ENCODE results near the gene TADA1. TPM values are rescaled to one million over a fixed set of nuclear protein-coding genes. Genes with fewer than 3 reads are reported as not detected.

The TADA1 gene
- total RNA-seq, 3 donors from 2014 or later (not counting 1 experiment from before 2014, with no cell fraction given) = 11.7 to 13.7 (median 12.5) TPM

GRCh38 chr1:166915042-166915441, 39.0 kb upstream of the TADA1 start:
- H3K9me3 Mint-ChIP-seq = no peaks in the 10 kb centered on the region
- DNase-seq (no peak), ATAC-seq (no peak)
- intact Hi-C loops (cut with micrococcal nuclease) = no loop called here
- peaks cover 8 to 9% of the 10 kb centered on the region in 2 donors for H3K4me1 Mint-ChIP-seq
- H3K27ac Mint-ChIP-seq = no peak overlapping the region
- H3K36me3 Mint-ChIP-seq = no peaks in the 10 kb centered on the region
- H3K36me3 ChIP-seq (ENCODE audit: control insufficient read depth, insufficient read depth, low read length) = no peaks in the 10 kb centered on the region
- TF ChIP-seq, protein P1, sequence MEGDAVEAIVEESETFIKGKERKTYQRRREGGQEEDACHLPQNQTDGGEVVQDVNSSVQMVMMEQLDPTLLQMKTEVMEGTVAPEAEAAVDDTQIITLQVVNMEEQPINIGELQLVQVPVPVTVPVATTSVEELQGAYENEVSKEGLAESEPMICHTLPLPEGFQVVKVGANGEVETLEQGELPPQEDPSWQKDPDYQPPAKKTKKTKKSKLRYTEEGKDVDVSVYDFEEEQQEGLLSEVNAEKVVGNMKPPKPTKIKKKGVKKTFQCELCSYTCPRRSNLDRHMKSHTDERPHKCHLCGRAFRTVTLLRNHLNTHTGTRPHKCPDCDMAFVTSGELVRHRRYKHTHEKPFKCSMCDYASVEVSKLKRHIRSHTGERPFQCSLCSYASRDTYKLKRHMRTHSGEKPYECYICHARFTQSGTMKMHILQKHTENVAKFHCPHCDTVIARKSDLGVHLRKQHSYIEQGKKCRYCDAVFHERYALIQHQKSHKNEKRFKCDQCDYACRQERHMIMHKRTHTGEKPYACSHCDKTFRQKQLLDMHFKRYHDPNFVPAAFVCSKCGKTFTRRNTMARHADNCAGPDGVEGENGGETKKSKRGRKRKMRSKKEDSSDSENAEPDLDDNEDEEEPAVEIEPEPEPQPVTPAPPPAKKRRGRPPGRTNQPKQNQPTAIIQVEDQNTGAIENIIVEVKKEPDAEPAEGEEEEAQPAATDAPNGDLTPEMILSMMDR (IDR thresholded peaks at IDR 0.05) = no peak
- no peak overlapping the region for H3K27ac ChIP-seq (ENCODE audit: low read length)
- H3K27me3 ChIP-seq (ENCODE audit: control insufficient read depth, insufficient read depth, low read length) = peaks cover 1% of the 10 kb centered on the region
- no peak overlapping the region for H3K4me3 ChIP-seq (ENCODE audit: low read length)
- WGBS (ENCODE audit: insufficient coverage) = 86% methylated on average over 1 of the region's 1 CpG
- no peak overlapping the region for H3K4me3 Mint-ChIP-seq
- no peaks in the 10 kb centered on the region for H3K9me3 ChIP-seq (ENCODE audit: control insufficient read depth, insufficient read depth, low read length)
- H3K4me1 ChIP-seq (ENCODE audit: control insufficient read depth, insufficient read depth, low read length) = no peaks in the 10 kb centered on the region
- peaks cover 9 to 15% of the 10 kb centered on the region in 2 donors for H3K27me3 Mint-ChIP-seq (ENCODE audit: low read depth in 2 of 2)

- H3K36me3 Mint-ChIP-seq = no peaks in the 10 kb centered on the region
- H3K27ac ChIP-seq (ENCODE audit: low read length) = no peak overlapping the region
- 93% methylated on average over 2 of the region's 3 CpGs for WGBS (ENCODE audit: insufficient coverage)
- H3K4me3 Mint-ChIP-seq = no peak overlapping the region
- no peaks in the 10 kb centered on the region for H3K9me3 Mint-ChIP-seq
- no peak overlapping the region for H3K4me3 ChIP-seq (ENCODE audit: low read length)
- intact Hi-C loops (cut with micrococcal nuclease) = loop anchor here (5.0 kb wide), 1 partner anchor 213 kb away; no protein-coding TSS in a partner anchor
- ATAC-seq (no peak), DNase-seq (no peak)
- H3K27ac Mint-ChIP-seq = no peak overlapping the region
- TF ChIP-seq, protein P1 (IDR thresholded peaks at IDR 0.05) = no peak
- no peaks in the 10 kb centered on the region for H3K4me1 ChIP-seq (ENCODE audit: control insufficient read depth, insufficient read depth, low read length)
- peaks cover 8 to 9% of the 10 kb centered on the region in 2 donors for H3K27me3 Mint-ChIP-seq (ENCODE audit: low read depth in 2 of 2)
- no peaks in the 10 kb centered on the region for H3K36me3 ChIP-seq (ENCODE audit: control insufficient read depth, insufficient read depth, low read length)
- no peaks in the 10 kb centered on the region for H3K27me3 ChIP-seq (ENCODE audit: control insufficient read depth, insufficient read depth, low read length)
- peaks cover 8 to 9% of the 10 kb centered on the region in 2 donors for H3K4me1 Mint-ChIP-seq
- H3K9me3 ChIP-seq (ENCODE audit: control insufficient read depth, insufficient read depth, low read length) = no peaks in the 10 kb centered on the region
Observed at GRCh38 chr1:166914111-166914510, 38.0 kb upstream of the TADA1 start.

GRCh38 chr1:166911624-166912023, 35.6 kb upstream of the TADA1 start:
- H3K36me3 Mint-ChIP-seq = no peaks in the 10 kb centered on the region
- Histone ChIP-seq H3K36me3 (ENCODE audit: control insufficient read depth, insufficient read depth, low read length) (no peaks in the 10 kb centered on the region), H3K27ac (ENCODE audit: low read length) (no peak overlapping the region), H3K27me3 (ENCODE audit: control insufficient read depth, insufficient read depth, low read length) (no peaks in the 10 kb centered on the region), H3K4me1 (ENCODE audit: control insufficient read depth, insufficient read depth, low read length) (no peaks in the 10 kb centered on the region), H3K4me3 (ENCODE audit: low read length) (no peak overlapping the region), H3K9me3 (ENCODE audit: control insufficient read depth, insufficient read depth, low read length) (no peaks in the 10 kb centered on the region)
- TF ChIP-seq, protein P1 (IDR thresholded peaks at IDR 0.05) = no peak
- H3K27ac Mint-ChIP-seq = no peak overlapping the region
- intact Hi-C loops (cut with micrococcal nuclease) = loop anchor here (5.0 kb wide), 1 partner anchor 216 kb away; no protein-coding TSS in a partner anchor
- no peaks in the 10 kb centered on the region for H3K9me3 Mint-ChIP-seq
- no peak for ATAC-seq
- H3K4me1 Mint-ChIP-seq = peaks cover 9 to 10% of the 10 kb centered on the region in 2 donors
- no peak overlapping the region for H3K4me3 Mint-ChIP-seq
- no CpG with 5 or more reads among the region's 1 CpG for WGBS (ENCODE audit: insufficient coverage)
- DNase-seq = no peak
- peaks cover 0 to 8% of the 10 kb centered on the region in 2 donors for H3K27me3 Mint-ChIP-seq (ENCODE audit: low read depth in 2 of 2)

All from natural killer cell (primary cell).